Activated T-helper 1 cell treated with anti-CD3 and anti-CD28 coated beads, Interleukin-12 subunit alpha, Interleukin-12 subunit beta, Interleukin-2, Interleukin-4 antibody, amounts not matched to agents 30 ng/mL and 10 ng/mL and 1 ng/mL, durations not matched to agents 14 hours and 24 hours and 36 hours (primary cell): Measurements from ENCODE around the gene SELP. TPM values are rescaled to one million over a fixed set of nuclear protein-coding genes. Genes with fewer than 3 reads are reported as not detected.

Experiments
- DNase-seq: peaks from one replicate; pipeline ENCODE4 v3.0.0; 2021; ENCODE audit warnings: low spot score
- H3K27ac Mint-ChIP-seq: one replicate; pipeline ENCODE4 v1.8.0; 2021; ENCODE audit warnings: mild to moderate bottlenecking, mixed read lengths
- H3K27me3 Mint-ChIP-seq: one replicate; pipeline ENCODE4 v1.8.0; 2022; ENCODE audit warnings: mild to moderate bottlenecking, moderate library complexity, mixed read lengths; ENCODE audit not compliant: insufficient read depth
- H3K36me3 Mint-ChIP-seq: one replicate; pipeline ENCODE4 v1.8.0; 2021; ENCODE audit warnings: low read depth, mixed read lengths
- H3K4me1 Mint-ChIP-seq: one replicate; pipeline ENCODE4 v1.8.0; 2021; ENCODE audit warnings: low read depth, mixed read lengths
- H3K4me3 Mint-ChIP-seq: one replicate; pipeline ENCODE4 v1.8.0; 2021; ENCODE audit warnings: mild to moderate bottlenecking, moderate library complexity, mixed read lengths
- H3K9me3 Mint-ChIP-seq: one replicate; pipeline ENCODE4 v1.8.0; 2021; ENCODE audit warnings: mixed read lengths
- intact Hi-C: fragments of 100-400 bp; cut with micrococcal nuclease; formaldehyde crosslinking; loops from one replicate; pipeline ENCODE4 v1.15.1; 2024
- total RNA-seq: library from RNA; stranded (reverse); gene quantifications from 2 replicates; pipeline ENCODE4 v1.2.3, GENCODE V29; 2022

Gene SELP
- total RNA-seq, 1 donor from 2014 or later = 0.13 TPM

DNA sequence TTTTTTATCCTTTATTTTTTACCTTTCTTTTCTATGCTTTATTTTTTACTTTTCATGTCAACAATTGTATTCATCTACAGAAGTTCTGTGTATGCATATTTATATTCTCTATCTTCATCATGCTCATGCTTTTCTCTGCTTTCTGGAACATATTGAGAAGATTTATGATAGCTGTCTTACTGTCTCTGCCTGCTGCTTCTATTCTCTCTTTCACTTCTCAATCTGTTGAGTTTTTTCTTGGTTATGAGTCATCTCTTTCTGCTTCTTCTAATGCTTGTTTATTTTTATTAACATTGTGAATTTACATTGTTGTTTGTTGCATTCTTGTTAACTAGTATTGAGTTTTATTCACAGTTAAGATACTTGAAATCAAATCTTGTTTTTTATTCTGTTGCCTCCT, 66.3 kb downstream of the SELP start:
- H3K4me3 Mint-ChIP-seq = no peak overlapping the region
- H3K27me3 Mint-ChIP-seq = no peaks in the 10 kb centered on the region
- peaks cover 9% of the 10 kb centered on the region for H3K4me1 Mint-ChIP-seq
- H3K36me3 Mint-ChIP-seq = peaks cover 59% of the 10 kb centered on the region
- DNase-seq = no peak
- intact Hi-C loops = no loop called here
- peaks cover 14% of the 10 kb centered on the region for H3K9me3 Mint-ChIP-seq
- no peak overlapping the region for H3K27ac Mint-ChIP-seq

GRCh38 chr1:169563019-169563615, 66.8 kb downstream of the SELP start:
- no peak for DNase-seq
- H3K9me3 Mint-ChIP-seq = peaks cover 14% of the 10 kb centered on the region
- H3K36me3 Mint-ChIP-seq = peaks cover 62% of the 10 kb centered on the region
- no peak overlapping the region for H3K27ac Mint-ChIP-seq
- intact Hi-C loops = no loop called here
- no peak overlapping the region for H3K4me3 Mint-ChIP-seq
- peaks cover 9% of the 10 kb centered on the region for H3K4me1 Mint-ChIP-seq
- H3K27me3 Mint-ChIP-seq = no peaks in the 10 kb centered on the region

- intact Hi-C loops = no loop called here
- no peak overlapping the region for H3K27ac Mint-ChIP-seq
- H3K36me3 Mint-ChIP-seq = peaks cover 70% of the 10 kb centered on the region
- peaks cover 9% of the 10 kb centered on the region for H3K4me1 Mint-ChIP-seq
- H3K4me3 Mint-ChIP-seq = no peak overlapping the region
- DNase-seq = no peak
- peaks cover 14% of the 10 kb centered on the region for H3K9me3 Mint-ChIP-seq
- H3K27me3 Mint-ChIP-seq = no peaks in the 10 kb centered on the region
Observed at GRCh38 chr1:169561692-169562091, 68.2 kb downstream of the SELP start.

DNA sequence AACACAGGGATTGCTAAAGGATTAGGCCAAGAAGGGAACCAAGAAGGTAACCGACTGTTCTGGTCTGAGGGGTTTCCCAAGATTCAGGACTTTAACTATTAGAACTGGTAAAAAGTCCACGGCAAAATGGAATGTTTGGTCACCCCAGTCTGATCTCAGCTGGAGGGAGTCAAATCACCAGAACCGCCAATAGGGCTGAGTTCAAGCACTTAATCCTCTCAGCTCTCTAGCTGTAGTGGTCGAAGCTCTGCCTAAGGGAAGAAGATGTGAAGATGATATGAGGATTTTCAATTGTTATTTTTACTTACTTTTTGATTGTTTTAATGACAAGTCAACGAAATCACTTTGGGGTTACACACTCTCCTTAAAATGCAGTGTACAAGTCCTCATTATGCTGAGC, 72.8 kb downstream of the SELP start:
- no peaks in the 10 kb centered on the region for H3K27me3 Mint-ChIP-seq
- no peaks in the 10 kb centered on the region for H3K4me1 Mint-ChIP-seq
- DNase-seq = no peak
- peaks cover 68% of the 10 kb centered on the region for H3K36me3 Mint-ChIP-seq
- H3K27ac Mint-ChIP-seq = no peak overlapping the region
- intact Hi-C loops = no loop called here
- no peaks in the 10 kb centered on the region for H3K9me3 Mint-ChIP-seq
- H3K4me3 Mint-ChIP-seq = no peak overlapping the region

DNA sequence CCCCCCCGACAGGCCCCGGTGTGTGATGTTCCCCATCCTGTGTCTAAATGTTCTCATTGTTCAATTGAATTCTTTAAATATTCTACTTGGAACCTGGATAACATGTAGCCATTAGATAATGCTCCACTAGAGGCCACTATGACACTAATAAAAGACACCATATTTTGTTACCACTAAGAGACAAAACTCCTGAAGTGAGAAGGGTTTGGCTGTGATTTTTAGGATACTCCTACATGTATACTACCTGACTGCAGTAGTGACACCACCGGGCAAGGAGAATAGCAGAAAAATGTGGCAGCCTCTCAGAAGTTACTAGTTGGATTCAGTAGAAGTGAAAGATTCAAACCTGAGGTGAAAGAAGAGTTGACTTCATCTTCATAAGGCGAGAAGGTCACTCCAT, 79.6 kb downstream of the SELP start:
- intact Hi-C loops = loop anchor here (1.0 to 2.0 kb wide), 3 partner anchors 35 to 259 kb away; partner anchors contain the start of gene SELL
- no peak for DNase-seq
- peaks cover 9% of the 10 kb centered on the region for H3K4me1 Mint-ChIP-seq
- H3K4me3 Mint-ChIP-seq = no peak overlapping the region
- H3K9me3 Mint-ChIP-seq = no peaks in the 10 kb centered on the region
- no peaks in the 10 kb centered on the region for H3K27me3 Mint-ChIP-seq
- peaks cover 49% of the 10 kb centered on the region for H3K36me3 Mint-ChIP-seq
- H3K27ac Mint-ChIP-seq = no peak overlapping the region

DNA sequence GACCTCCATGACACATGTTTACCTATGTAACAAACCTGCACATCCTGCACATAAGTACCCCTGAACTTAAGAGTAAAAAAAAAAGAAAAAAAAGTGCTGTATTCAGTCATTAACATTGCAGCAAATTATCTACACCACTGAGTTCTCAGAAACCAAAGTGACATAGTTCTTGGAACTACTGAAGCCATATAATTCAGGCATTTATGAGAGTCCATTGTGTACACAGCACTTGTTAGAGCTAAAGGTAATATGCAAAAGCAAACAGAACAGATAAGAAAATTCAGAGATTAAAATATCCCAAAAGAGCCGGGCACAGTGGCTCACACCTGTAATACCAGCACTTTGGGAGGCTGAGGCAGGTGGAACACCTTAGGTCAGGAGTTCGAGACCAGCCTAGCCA, 81.6 kb downstream of the SELP start:
- H3K27ac Mint-ChIP-seq = no peak overlapping the region
- H3K4me3 Mint-ChIP-seq = no peak overlapping the region
- peaks cover 9% of the 10 kb centered on the region for H3K4me1 Mint-ChIP-seq
- H3K36me3 Mint-ChIP-seq = peaks cover 40% of the 10 kb centered on the region
- H3K9me3 Mint-ChIP-seq = no peaks in the 10 kb centered on the region
- intact Hi-C loops = loop anchor here (5.0 kb wide), 1 partner anchor 1206 kb away; no protein-coding TSS in a partner anchor
- no peak for DNase-seq
- no peaks in the 10 kb centered on the region for H3K27me3 Mint-ChIP-seq

- H3K27me3 Mint-ChIP-seq = no peaks in the 10 kb centered on the region
- DNase-seq = peak; percentile 40
- no peak overlapping the region for H3K27ac Mint-ChIP-seq
- peaks cover 9% of the 10 kb centered on the region for H3K4me1 Mint-ChIP-seq
- intact Hi-C loops = loop anchor here (1.0 to 5.0 kb wide), 5 partner anchors 61 to 1204 kb away; partner anchors contain the start of genes BLZF1 and SLC19A2
- H3K9me3 Mint-ChIP-seq = no peaks in the 10 kb centered on the region
- peaks cover 40% of the 10 kb centered on the region for H3K36me3 Mint-ChIP-seq
- H3K4me3 Mint-ChIP-seq = no peak overlapping the region
Observed at GRCh38 chr1:169546087-169546995, 83.6 kb downstream of the SELP start.

GRCh38 chr1:169545472-169545871, 84.5 kb downstream of the SELP start:
- intact Hi-C loops = loop anchor here (5.0 kb wide), 1 partner anchor 1203 kb away; no protein-coding TSS in a partner anchor
- H3K27me3 Mint-ChIP-seq = no peaks in the 10 kb centered on the region

DNA sequence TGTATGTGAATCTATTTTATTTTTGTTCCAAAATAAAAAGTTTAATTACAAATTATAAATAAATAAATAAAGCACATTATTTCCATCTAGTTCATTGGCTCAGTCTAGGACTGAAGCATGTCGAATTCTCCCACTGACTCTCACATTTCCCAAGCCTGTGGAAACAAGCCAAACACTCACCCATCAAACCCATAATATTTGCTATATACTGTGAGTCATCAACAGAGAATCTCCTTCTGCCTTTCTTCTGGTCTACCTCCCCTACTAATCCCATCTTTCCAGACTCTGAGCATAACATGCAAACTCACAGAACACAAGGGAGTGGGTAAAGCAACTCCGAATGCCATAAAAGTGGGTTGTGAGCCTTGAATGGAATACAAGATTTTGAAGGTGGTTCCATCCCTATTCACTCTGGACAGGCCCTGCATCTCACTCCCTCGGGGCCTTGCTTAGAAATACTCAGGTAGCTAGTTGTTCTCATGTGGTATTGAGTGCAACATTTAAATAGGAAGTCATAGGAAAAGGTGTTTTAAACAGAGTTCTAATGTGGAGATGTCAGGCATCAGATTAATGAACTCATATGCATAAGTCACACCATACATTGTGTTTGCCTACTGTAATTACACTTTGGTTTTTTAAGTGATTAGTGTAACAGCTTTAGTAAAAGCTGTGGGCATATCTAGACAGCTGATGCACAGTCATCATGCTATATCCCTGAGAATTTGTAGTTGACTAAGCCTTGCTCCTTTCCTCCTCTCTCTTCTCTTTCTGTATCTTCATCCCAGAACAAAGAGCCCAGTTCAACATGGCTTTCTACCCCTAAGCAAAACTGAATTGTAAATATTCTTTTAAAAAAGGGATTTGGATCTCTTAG, 90.7 kb downstream of the SELP start:
- intact Hi-C loops = no loop called here
- no peaks in the 10 kb centered on the region for H3K4me1 Mint-ChIP-seq
- DNase-seq = no peak
- no peaks in the 10 kb centered on the region for H3K27me3 Mint-ChIP-seq
- no peak overlapping the region for H3K4me3 Mint-ChIP-seq
- H3K36me3 Mint-ChIP-seq = peaks cover 45% of the 10 kb centered on the region
- no peaks in the 10 kb centered on the region for H3K9me3 Mint-ChIP-seq
- no peak overlapping the region for H3K27ac Mint-ChIP-seq

More at GRCh38 chr1:169545472-169545871, 84.5 kb downstream of the SELP start:
- no peaks in the 10 kb centered on the region for H3K9me3 Mint-ChIP-seq
- no peak overlapping the region for H3K4me3 Mint-ChIP-seq
- DNase-seq = no peak
- H3K36me3 Mint-ChIP-seq = peaks cover 33% of the 10 kb centered on the region
- no peak overlapping the region for H3K27ac Mint-ChIP-seq
- H3K4me1 Mint-ChIP-seq = peaks cover 3% of the 10 kb centered on the region

Other genes with a start within 250 kb of the SELP start
- not detected in 2 replicates for gene CCDC181, start 202.7 kb downstream of the SELP start, total RNA-seq
- gene SLC19A2, start 144.2 kb downstream of the SELP start, total RNA-seq = 12.8 and 14.0 TPM in 2 replicates
- 58.0 and 58.2 TPM in 2 replicates for gene F5, start 43.6 kb downstream of the SELP start, total RNA-seq
- 115 and 117 TPM in 2 replicates for gene SELL, start 81.5 kb upstream of the SELP start, total RNA-seq
- gene SELE, start 104.0 kb upstream of the SELP start, total RNA-seq = not detected in 2 replicates
- 9.0 and 9.3 TPM in 2 replicates for gene METTL18, start 164.8 kb upstream of the SELP start, total RNA-seq